Muscle of leg (tissue), 11 donors: ENCODE data around the gene RGL3. TPM values are rescaled to one million over a fixed set of nuclear protein-coding genes. Genes with fewer than 3 reads are reported as not detected.
A peak's percentile ranks its signal among the peaks of the same experiment; 100 is the strongest.

Source experiments
- DNase-seq: peaks from one replicate; pipeline ENCODE4 v3.0.0; 2013
- H3K27ac ChIP-seq: one replicate; pipeline ENCODE4 v1.5.1; 2013; ENCODE audit warnings: mild to moderate bottlenecking, low read length, control low read depth
- H3K27me3 ChIP-seq: one replicate; pipeline ENCODE4 v1.6.1; 2013; ENCODE audit warnings: low read length; ENCODE audit not compliant: control insufficient read depth, insufficient read depth
- H3K36me3 ChIP-seq: one replicate; pipeline ENCODE4 v1.6.1; 2013; ENCODE audit warnings: low read length; ENCODE audit not compliant: control insufficient read depth, insufficient read depth
- H3K4me1 ChIP-seq: one replicate; pipeline ENCODE4 v1.6.1; 2013; ENCODE audit warnings: low read length; ENCODE audit not compliant: control insufficient read depth, insufficient read depth
- H3K4me3 ChIP-seq: one replicate; pipeline ENCODE4 v1.5.1; 2013; ENCODE audit warnings: low read length, control low read depth
- H3K9me3 ChIP-seq: replicated peaks from 2 replicates; pipeline ENCODE4 v1.6.1; 2013; ENCODE audit warnings: low read depth, low read length; ENCODE audit not compliant: control insufficient read depth
- WGBS: methylation state at CpG from one replicate; pipeline ENCODE4 v1.1.5; 2013; ENCODE audit warnings: missing lambda C conversion rate; ENCODE audit not compliant: insufficient coverage; 5-methylcytosine and 5-hydroxymethylcytosine counted together
- polyA plus RNA-seq, 8 donors: library from polyadenylated mRNA; unstranded; fragments of 120-200 nt; gene quantifications; one replicate each; pipeline versions ENCODE4 v1.2.1 to v1.2.3, GENCODE V29; 2013; ENCODE audit warnings: inconsistent platforms in 1 of 8, low replicate concordance in 1 of 8; ENCODE audit not compliant: insufficient read length in 8 of 8, insufficient read depth in 1 of 8
- total RNA-seq: library from RNA; stranded (reverse); fragments of 120-200 nt; gene quantifications from one replicate; pipeline ENCODE4 v1.2.4, GENCODE V29; 2013

The RGL3 gene
- total and polyA plus RNA-seq, 9 donors, result 0.12 to 2.3 (median 0.38) TPM

DNA sequence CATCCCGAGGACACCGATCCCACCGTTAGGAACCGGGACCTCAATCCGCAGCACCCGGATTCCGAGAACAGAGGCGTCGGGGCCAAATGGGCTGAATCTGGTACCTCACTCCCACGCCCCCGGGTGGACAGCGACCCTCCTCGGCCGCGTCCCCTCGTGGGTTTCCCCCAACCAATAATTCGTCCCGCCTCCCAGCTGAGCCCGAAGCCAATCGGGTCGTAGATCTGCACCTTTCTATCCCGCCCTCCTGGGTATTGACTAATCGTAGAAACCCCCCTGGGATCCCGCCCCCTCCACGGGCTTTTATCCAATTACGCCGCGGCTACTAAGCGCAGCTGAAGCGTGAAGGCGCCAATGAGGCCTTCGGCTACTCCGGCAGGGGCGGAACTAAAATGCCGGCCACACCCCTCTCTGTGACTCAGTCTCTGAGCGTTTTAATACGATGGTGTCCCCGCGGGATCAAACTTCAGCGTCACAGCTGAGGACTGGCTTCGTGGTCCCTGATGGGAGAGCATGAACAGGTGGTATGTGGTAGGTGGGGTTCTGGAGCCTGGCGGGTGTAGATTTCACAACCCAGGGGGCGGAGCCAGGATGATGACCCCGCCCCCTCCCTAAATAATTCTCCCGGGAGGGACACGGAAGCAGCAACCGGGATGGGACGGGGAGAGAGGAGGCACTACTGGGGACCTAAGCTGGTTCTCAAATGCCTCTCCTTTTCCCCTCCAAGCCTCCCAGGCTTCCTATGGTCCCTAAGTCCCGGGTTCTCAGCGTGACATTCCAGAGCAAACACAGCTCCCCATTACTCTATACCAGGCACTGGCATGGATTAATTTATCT lies 72.8 kb downstream of the RGL3 start, which contains the start of the genes CCDC159 and TMEM205:
Gene CCDC159 (plus strand): TSS at position 416 of the 837 bp plus-strand sequence. CDS start 88 bp downstream, at position 504.
Gene TMEM205 (minus strand): TSS at position 165 of the 837 bp plus-strand sequence. CDS start 649 bp downstream, outside the sequence.
- Histone ChIP-seq H3K27me3 (no peaks in the 10 kb centered on the region), H3K36me3 (peaks cover 15% of the 10 kb centered on the region), H3K4me1 (peaks cover 22% of the 10 kb centered on the region), H3K27ac (peak within 1 kb of the TSS; percentile 94), H3K4me3 (peak within 1 kb of the TSS; percentile 87), H3K9me3 (peaks cover 7% of the 10 kb centered on the region)
- 0% methylated on average over 35 of the region's 50 CpGs for WGBS
- peak; percentile 99 for DNase-seq

DNA sequence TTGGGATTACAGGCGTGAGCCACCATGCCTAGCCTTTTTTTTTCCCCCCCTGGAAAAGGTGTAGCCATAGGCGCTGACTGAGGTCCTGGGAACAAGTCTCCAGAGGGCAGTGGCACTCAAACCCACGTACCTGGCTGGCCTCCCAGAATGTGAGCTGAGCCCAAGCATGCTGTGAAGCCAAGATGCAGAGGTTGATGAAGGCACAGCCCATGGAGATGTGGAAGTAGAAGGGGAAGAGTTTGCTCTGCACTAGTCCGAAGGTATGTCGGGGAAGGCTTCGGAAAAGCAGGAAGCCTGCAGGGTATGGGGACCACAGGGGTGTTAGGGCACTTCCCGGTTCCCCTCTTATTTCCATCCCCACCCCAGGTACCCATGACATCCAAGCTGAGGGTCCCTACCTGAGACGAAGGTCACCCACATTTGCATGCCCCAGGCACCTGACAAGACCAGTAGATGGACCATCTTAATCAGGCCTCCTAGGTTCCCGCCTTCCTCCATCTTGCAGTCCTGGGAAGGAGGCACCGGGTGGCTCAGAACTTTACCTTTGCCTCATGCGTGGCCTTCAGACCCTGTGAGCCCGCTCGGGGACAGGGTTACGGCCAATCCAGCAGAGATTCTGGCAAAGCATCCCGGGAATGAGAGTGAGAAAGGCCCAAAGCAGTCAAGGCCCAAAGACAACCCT lies 73.9 kb downstream of the RGL3 start:
- Histone ChIP-seq H3K4me3 (peak overlapping the region; percentile 87), H3K27ac (peak overlapping the region; percentile 94), H3K9me3 (peaks cover 7% of the 10 kb centered on the region), H3K4me1 (peaks cover 22% of the 10 kb centered on the region), H3K27me3 (no peaks in the 10 kb centered on the region), H3K36me3 (peaks cover 16% of the 10 kb centered on the region)
- DNase-seq, result no peak
- WGBS, result 58% methylated on average over 13 of the region's 15 CpGs

Other genes starting within 250 kb of the RGL3 start
- gene KANK2, start 221.8 kb downstream of the RGL3 start, total RNA-seq, result 71.5 TPM
- 100 to 1,000 TPM in 7 of 8 donors, 10 to 100 TPM in 1; 88.4 to 150 (median 117) TPM for gene KANK2, start 221.8 kb downstream of the RGL3 start, polyA plus RNA-seq
- 0.44 TPM for gene ANGPTL8, start 179.7 kb downstream of the RGL3 start, total RNA-seq
- under 1 TPM in 6 of 8 donors, not detected in 2; 0.18 to 0.53 (median 0.45) TPM for gene ANGPTL8, start 179.7 kb downstream of the RGL3 start, polyA plus RNA-seq
- 23.7 TPM for gene DOCK6, start 156.8 kb downstream of the RGL3 start, total RNA-seq
- 10 to 100 TPM; 25.4 to 53.7 (median 41.9) TPM for gene DOCK6, start 156.8 kb downstream of the RGL3 start, polyA plus RNA-seq
- not detected for gene TSPAN16, start 123.2 kb downstream of the RGL3 start, total RNA-seq
- gene TSPAN16, start 123.2 kb downstream of the RGL3 start, polyA plus RNA-seq, result not detected
- 4.3 TPM for gene RAB3D, start 79.7 kb downstream of the RGL3 start, total RNA-seq
- gene RAB3D, start 79.7 kb downstream of the RGL3 start, polyA plus RNA-seq, result 10 to 100 TPM in 1 of 8 donors, 1 to 10 TPM in 7; 4.1 to 10.7 (median 6.6) TPM
- 48.2 TPM for gene TMEM205, start 73.0 kb downstream of the RGL3 start, total RNA-seq
- gene TMEM205, start 73.0 kb downstream of the RGL3 start, polyA plus RNA-seq, result 10 to 100 TPM; 40.1 to 53.6 (median 45.5) TPM
- gene CCDC159, start 72.8 kb downstream of the RGL3 start, total RNA-seq, result 5.2 TPM
- gene CCDC159, start 72.8 kb downstream of the RGL3 start, polyA plus RNA-seq, result 10 to 100 TPM in 2 of 8 donors, 1 to 10 TPM in 6; 5.1 to 13.7 (median 8.3) TPM
- 4.8 TPM for gene PLPPR2, start 63.9 kb downstream of the RGL3 start, total RNA-seq
- gene PLPPR2, start 63.9 kb downstream of the RGL3 start, polyA plus RNA-seq, result 10 to 100 TPM; 11.0 to 16.7 (median 13.1) TPM
- gene SWSAP1, start 44.6 kb downstream of the RGL3 start, total RNA-seq, result 1.3 TPM
- 1 to 10 TPM; 1.4 to 1.9 (median 1.7) TPM for gene SWSAP1, start 44.6 kb downstream of the RGL3 start, polyA plus RNA-seq
- 3.0 TPM for gene EPOR, start 35.0 kb downstream of the RGL3 start, total RNA-seq
- 1 to 10 TPM; 2.4 to 5.3 (median 3.7) TPM for gene EPOR, start 35.0 kb downstream of the RGL3 start, polyA plus RNA-seq
- gene ODAD3, start 15.8 kb upstream of the RGL3 start, total RNA-seq, result 0.22 TPM
- under 1 TPM; 0.11 to 0.49 (median 0.21) TPM for gene ODAD3, start 15.8 kb upstream of the RGL3 start, polyA plus RNA-seq
- gene PRKCSH, start 16.3 kb upstream of the RGL3 start, total RNA-seq, result 80.5 TPM
- 100 to 1,000 TPM; 161 to 260 (median 201) TPM for gene PRKCSH, start 16.3 kb upstream of the RGL3 start, polyA plus RNA-seq
- 0.09 TPM for gene ELAVL3, start 61.7 kb upstream of the RGL3 start, total RNA-seq
- under 1 TPM in 6 of 8 donors, not detected in 2; 0.05 to 0.16 (median 0.10) TPM for gene ELAVL3, start 61.7 kb upstream of the RGL3 start, polyA plus RNA-seq
- 3.4 TPM for gene ZNF653, start 86.5 kb upstream of the RGL3 start, total RNA-seq
- gene ZNF653, start 86.5 kb upstream of the RGL3 start, polyA plus RNA-seq, result 1 to 10 TPM; 4.4 to 8.3 (median 5.9) TPM
- 39.6 TPM for gene ECSIT, start 109.8 kb upstream of the RGL3 start, total RNA-seq
- gene ECSIT, start 109.8 kb upstream of the RGL3 start, polyA plus RNA-seq, result 10 to 100 TPM; 41.6 to 51.4 (median 44.5) TPM
- gene CNN1, start 119.5 kb upstream of the RGL3 start, total RNA-seq, result 72.4 TPM
- gene CNN1, start 119.5 kb upstream of the RGL3 start, polyA plus RNA-seq, result 100 to 1,000 TPM in 2 of 8 donors, 10 to 100 TPM in 6; 40.4 to 144 (median 72.4) TPM
- 32.3 TPM for gene ELOF1, start 139.9 kb upstream of the RGL3 start, total RNA-seq
- 10 to 100 TPM; 33.5 to 43.3 (median 38.8) TPM for gene ELOF1, start 139.9 kb upstream of the RGL3 start, polyA plus RNA-seq
- gene ACP5, start 158.3 kb upstream of the RGL3 start, total RNA-seq, result 1.8 TPM
- gene ACP5, start 158.3 kb upstream of the RGL3 start, polyA plus RNA-seq, result 1 to 10 TPM in 7 of 8 donors, under 1 TPM in 1; 0.81 to 4.9 (median 1.5) TPM
- 20.5 TPM for gene ZNF627, start 178.2 kb upstream of the RGL3 start, total RNA-seq
- gene ZNF627, start 178.2 kb upstream of the RGL3 start, polyA plus RNA-seq, result 10 to 100 TPM; 11.1 to 16.1 (median 12.9) TPM